ENCODE measurements around the gene COL20A1.
"Not testable (repeated sequence)": the region's sequence is repeated elsewhere in the genome, so short reads cannot be mapped to it uniquely, and the experiment has no call there.

COL20A1 gene

DNA sequence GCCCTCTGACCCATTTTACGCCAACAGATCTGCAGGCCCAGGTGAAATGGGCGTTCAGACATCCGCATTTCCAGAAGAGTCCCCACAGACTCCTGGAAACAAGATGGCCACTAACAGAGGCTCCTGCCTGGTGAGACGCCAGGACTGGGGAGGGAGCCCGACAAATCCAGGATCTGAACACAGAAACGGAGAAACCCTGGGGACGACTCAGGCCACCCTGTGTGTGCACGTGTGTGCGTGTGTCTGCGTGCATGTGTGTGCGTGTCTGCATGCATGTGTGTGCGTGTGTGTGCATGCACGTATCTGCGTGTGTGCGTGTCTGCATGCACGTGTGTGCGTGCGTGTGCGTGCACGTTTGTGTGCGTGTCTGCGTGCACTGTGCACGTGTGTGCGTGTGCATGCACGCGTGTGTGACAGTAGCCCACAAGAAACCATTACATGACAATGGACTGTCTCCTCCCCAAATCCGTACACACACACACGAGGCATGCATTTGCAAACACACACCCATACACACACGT, 43.3 kb downstream of the COL20A1 start:
- no peak for DNase-seq

DNA sequence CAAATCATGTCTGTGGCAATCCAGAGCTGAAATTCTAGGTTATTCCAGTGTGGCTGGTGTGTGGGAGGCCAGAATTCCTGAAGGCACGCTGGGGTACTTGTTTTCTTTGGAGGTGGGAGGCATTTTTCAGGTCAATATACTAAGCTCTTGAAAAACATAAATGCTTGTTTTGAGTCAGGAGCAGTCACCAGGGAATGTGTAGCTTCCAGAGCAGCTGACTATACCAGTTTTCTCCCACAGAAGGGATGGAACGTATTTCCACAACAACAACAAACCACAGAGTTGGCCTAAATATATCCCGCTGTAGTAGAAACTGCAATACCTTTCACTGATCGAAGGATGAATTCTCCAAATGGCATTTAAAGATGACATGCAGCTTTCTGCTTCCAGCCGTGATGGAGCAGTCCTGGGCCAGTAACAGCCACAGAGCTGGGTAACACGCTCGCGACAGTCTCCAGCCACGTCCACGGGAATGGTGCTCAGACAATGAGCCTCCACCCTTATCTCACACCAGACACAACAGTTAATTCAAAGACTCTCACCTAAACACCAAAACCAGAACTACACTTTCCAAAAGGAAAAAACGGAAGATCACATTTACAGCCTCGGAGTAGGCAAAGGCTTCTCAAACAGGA, 44.9 kb downstream of the COL20A1 start:
- no peak for DNase-seq

DNA sequence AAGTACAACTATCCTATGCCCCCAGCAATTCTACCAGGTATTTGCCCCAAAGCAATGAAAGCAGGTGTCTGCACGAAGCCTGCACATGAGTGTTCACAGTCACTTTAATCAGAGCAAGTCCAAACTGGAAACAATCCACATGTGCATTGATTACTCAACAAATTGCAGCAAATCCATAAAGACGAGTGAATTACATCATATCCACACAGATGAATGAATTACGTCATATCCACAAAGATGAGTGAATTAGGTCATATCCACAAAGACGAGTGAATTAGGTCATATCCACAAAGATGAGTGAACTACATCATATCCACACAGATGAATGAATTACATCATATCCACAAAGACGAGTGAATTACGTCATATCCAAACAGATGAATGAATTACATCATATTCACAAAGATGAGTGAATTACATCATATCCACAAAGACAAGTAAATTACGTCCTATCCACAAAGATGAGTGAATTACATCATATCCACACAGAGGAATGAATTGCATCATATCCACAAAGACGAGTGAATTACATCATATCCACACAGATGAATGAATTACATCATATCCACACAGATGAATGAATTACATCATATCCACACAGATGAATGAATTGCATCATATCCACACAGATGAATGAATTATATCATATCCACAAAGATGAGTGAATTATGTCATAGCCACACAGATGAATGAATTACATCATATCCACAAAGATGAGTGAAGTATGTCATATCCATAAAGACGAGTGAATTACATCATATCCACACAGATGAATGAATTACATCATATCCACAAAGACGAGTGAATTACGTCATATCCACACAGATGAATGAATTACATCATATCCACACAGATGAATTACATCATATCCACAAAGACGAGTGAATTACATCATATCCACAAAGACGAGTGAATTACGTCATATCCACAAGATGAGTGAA, 46.4 kb downstream of the COL20A1 start:
- DNase-seq = not testable (repeated sequence)

DNA sequence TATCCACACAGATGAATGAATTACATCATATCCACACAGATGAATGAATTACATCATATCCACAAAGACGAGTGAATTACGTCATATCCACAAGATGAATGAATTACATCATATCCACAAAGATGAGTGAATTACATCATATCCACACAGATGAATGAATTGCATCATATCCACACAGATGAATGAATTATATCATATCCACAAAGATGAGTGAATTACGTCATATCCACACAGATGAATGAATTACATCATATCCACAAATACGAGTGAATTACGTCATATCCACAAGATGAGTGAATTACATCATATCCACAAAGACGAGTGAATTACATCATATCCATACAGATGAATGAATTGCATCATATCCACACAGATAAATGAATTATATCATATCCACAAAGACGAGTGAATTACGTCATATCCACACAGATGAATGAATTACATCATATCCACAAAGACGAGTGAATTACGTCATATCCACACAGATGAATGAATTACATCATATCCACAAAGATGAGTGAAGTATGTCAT, 47.2 kb downstream of the COL20A1 start:
- not testable (repeated sequence) for DNase-seq

DNA sequence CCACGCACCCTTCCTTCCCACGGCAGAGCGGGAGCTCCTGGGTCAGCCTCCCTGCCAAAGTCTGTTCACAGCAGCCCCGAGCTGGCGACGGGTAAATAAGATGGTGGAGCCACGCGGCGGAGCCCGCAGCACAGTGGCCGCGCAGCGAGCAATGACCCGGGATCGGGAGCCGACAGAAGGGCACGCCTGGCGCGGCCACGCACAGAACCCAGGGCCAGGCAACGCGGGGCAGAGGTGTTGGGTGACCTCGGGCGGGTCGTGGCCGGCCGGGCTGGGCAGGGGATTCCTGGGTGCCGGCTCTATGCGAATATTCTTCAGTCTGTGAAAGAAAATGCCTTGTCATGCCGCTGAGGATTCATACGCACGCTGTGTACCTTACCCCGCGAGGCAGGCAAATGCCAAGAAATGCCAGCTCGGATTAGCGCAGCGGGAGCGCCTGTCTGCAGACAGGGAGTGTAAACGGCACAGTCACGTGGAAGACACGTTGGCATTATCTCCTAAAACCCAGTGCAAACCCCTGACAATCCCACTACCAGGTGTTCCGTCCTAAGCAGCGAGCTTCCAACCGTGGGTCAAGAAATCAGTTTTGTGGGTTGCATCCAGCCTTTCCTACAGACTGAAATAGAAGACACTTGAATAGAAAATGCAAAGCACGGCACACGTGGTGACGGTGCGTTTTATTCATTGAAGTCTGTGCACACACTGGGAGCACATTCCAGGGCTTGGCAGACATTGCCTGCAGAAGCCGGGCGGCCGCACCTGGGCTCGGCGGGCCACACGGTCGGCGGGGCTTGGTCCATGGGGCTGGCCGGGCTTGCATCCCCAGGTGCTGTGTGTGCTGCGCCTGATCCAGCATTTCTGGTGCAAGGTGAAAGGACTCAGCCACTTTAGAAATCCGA, 49.8 kb downstream of the COL20A1 start:
- DNase-seq = no peak

DNA sequence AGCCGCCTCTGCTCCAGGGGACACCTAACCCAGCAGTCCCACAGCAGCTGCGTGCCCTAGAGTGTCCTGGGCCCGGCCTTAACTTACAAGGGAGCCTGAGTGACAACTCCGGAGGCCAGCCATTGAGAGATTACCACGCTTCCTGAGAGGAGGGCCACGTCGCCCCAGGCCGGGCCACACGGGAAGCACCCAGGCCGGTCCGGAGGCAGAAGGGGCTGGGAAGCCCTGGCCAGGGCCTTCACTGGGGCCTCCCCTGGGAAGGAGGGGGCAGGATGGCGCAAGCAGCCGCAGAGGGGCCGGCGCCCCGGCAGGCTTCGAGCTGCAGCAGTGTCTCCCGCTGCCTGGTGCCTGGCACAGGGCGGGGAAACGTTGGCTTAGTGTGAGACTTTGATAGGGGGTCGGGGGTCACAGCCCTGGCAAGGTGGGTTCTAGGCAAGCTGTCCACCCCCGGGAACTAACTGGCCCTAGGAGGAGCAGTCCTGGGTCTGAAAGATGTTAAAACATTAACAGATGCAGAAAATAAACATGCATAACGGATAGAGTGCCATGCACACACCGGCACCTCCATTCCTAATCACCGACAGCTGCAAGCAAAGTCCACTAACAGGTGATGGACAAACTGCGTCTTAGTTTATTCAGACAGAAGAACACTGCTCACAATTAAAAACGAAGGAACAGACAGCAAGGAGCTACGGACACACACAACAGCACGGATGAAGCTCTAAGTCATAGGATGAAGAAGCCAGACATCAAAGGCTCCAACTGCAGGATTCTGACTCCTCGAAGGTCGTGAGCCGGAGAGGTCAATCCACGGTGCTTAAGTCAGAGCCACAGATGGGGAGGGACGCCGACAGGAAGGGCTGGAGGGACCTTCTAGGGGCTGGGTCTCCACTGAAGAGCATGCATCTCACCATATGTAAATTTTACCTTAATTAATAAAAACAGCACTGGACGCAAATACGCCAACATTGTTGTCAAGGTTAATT, 50.8 kb downstream of the COL20A1 start:
- DNase-seq = no peak

DNA sequence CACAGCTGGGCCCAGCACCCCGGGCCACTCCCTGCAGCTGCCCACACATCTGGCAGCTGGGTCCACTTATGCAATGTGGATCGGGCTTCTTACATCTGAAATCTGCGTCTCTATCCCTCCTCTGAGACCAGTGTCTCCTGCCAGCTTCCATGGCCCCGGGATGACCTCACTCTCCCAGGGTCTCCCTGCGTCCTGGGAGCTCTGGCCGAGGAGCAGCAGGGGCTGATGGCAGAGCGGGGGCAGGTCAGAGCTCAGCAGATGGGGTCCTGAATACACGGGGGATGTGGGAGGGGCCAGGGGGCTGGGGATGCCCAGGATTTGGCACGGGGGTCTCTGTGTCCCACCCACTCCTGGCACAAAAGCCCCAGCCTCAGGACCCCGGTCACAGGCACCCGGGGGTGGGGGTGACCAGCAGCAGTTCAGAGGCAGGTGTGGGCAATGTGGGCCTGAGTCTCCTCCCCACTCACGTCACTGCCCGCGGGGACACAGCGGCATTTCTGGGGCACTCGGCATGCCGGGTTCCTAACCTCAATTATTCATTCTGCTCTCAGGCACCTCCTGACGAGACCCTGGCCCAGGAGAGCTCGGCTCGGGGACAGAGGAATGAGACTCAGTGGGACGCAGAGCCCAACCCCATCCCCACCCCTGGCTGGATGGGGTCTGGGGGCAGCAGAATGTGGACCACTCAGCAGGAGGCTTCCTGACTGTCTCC, 51.8 kb downstream of the COL20A1 start:
- DNase-seq = no peak

DNA sequence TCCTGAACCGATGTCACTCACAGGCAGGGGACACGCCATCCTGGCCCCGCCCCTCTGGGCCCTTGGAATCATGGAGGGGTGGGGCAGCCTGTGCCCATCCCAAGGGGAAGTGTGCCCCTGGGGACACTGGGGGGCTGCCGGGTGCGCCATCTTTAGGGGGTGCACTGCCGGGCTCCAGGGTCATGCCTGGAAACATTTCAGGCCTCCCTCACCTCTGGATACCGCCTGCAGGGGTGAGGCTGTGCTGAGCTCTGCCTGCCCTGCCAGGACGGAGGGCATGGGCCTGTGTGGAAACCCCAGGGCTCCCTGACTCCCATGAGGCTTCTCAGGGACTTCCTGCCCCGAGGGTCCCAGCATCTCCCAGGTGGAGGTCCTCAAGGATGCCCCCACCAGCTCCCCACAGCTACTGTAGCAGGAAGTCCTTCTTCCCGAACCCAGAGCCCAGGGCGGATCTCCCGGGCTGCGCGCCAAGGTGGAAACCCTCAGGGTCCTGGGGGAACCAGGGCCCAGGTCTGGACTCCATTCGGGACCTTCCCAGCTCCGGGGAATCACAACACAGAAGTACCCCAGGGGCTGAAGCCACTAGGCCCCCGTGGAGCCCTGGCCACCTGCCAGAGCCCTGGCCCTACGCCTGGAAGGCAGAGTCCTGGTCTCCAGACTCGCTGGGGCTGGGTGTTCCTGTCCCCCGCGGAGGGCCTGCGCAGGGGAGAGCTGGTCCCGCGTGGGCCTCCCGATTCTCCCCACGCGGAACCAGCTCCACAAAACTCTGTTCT, 52.5 kb downstream of the COL20A1 start:
- no peak for DNase-seq

DNA sequence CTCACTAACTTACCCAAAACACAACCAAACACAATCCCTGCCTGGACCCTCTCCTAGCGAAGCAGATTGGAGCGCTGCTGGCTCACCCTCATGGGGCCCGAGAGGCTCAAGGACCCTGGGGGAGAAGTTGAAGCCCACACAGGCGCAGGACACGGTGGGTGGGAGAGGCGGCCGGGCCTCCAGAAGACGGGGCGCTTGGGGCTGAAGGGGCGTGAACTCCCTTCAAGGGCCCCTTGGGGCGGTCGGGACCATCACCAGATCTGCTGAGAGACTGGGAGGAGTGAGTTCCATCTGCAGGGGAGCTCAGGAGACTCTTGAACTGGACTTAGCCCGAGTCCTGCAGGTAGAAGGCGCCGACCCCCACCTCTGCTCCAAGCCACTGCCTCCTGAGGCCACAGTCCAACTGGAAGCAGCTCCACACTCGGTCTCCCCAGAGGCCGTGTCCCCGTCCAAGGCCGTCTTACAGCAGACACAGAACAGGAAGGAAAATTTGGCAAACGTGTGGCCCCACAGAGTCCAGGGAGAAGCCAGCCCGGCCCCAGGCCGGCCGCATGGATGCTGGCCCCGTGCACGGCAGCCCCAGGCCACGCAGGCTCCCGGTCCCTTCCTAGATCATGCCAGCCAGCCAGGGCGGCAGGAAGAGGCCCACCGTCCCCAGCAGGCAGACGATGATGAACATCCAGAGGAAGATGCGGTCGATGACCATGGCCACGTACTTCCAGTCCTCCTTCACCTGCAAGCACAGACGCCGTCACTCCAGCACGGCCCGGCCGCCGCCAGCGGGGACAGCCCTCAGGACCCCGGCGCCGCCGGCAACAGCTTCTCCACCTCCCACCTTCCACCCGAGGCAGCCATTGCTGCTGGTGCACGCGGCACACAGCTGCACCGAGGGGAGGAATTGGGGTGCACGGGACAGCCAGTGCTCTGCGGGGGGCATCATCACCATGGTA, 53.4 kb downstream of the COL20A1 start:
- DNase-seq = no peak

DNA sequence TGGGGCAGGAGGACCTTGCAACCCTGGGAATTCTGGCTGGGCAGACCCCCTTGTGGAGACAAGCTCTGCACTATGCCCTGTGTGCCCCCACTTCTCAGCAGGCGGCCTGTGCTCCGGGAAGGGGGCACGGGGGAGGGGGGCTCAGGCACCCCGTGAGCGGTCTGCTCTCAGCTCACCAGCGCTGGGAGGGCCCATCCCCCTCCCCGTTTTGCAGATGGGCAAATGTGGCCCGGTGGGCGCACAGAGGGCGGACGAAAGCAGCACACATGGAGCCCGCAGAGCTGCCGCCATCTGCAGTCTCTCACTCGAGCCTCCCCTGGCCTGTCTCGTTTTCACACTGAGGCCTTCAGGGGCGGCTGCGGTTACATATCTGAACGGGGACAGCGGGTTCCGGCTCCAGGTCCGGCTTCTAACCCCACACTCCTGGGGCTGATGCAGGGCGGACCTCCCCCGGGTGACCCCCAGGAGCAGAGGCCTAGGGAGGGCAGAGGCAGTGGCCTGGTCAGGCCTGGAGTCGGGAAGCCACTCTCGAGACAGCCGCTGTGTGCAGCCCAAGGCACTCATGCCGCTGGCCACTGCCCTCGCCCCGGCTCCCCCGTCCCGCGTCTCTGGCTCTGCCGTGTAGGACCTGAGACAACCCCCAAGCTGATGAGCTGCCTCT, 54.2 kb downstream of the COL20A1 start:
- DNase-seq = no peak

DNA sequence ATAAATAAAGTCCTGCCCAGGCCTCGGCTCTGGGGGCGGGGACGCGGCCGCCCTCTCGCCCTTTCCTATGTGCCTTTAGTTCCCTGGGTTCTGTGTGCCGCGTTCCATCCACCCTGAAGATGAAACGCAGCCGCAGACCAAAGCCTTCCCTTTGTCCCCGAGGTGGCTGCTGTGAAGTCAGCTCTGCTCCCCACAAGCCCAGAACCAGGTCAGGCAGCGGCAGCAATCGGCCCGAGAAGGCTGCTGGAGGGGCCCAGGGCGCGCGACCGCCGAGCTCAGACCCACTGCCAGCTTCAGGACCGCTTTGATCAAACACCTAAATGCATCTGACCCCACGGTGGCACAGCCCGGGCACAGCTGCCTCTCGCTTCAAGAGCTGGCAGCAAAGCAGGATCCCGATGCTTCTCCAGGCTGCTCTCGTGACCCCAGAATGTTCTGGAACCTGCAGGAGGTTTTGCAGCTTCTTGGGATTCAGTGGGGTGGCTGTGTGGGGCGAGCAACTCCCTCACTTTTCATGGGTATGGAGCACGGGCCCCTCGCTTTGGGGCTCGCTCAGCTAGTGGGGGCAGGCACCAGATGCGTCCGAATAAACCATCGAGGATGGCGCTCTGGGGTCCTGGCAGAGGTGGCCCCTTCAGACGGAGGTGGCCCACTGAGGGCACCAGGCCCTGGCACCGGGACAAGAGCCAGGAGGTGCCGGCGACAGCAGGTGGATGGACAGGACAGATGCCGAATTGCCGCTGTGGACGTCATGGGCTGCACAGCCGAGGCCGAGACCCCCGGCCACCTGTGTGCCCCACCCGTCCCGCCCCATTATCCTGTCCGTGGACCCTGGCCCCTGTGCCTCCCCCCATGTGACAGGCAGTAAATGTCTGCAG, 55.2 kb downstream of the COL20A1 start:
- no peak for DNase-seq

DNA sequence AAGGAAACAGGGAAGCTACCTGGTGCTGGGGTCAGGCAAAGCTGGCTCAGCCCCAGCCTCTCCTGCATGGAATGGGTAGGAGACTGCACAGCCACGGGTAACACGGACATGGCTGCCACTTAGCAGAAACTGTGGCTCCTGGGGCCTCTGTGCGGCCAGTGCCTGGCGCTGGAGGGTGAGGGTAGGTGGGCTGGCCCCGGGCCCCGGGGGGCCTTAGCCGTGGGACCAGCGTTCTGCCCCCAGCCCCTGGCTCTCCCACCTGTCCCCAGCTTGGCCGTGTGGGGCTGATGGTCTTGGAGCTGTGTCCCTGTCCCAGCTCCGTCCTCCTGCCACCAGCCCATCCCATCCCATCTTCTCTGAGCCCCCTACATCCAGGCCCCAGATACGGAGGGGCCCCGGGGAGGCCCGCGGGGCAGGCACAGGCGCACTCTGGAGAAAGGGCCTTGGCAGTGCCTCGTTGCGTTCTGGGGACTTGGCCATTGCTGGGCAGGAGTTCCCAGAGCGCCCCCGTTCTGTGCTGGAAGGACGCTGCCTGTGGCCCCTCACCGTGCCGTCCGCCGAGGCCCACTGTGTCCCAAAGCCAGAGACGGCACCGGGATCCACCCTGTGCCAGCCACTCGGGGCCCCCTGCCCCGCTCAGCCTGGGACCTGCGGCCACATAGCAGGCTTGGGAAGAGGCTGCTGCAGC, 56.0 kb downstream of the COL20A1 start:
- no peak for DNase-seq

DNA sequence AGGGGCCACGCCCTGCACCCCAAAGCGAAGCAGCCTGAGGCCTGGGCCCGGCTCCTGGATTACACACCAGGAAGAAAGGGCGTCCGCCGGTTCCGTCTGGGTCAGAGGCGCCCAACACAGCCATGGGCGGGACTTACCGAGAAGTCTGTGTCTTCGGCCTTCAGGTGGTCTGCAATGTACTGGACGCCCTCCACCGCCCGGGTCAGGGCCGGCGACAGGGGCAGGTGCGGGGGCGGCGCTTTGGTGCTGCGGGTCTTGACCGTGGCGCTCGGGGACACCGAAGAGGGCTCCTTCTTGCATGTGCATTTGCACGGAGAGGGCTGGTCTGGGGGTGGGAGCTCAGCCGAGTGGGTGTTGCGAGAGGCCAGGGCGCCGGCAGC, 56.5 kb downstream of the COL20A1 start:
- no peak for DNase-seq

DNA sequence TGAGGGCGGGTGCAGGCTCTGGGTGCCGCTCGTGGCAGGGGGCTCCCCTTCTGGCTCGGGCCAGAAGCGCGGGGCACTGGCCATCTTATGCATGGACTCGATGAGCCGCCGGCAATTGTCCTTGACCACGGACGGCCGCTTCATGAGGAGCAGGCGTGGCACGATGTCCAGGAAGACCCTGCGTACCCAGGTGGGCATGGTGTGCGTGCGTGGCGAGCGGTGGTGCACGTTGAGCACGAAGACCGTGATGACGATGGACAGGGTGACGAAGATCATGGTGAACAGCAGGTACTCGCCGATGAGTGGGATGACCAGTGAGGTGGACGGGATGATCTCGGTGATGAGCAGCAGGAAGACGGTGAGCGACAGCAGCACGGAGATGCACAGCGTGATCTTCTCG, 57.2 kb downstream of the COL20A1 start:
- no peak for DNase-seq

DNA sequence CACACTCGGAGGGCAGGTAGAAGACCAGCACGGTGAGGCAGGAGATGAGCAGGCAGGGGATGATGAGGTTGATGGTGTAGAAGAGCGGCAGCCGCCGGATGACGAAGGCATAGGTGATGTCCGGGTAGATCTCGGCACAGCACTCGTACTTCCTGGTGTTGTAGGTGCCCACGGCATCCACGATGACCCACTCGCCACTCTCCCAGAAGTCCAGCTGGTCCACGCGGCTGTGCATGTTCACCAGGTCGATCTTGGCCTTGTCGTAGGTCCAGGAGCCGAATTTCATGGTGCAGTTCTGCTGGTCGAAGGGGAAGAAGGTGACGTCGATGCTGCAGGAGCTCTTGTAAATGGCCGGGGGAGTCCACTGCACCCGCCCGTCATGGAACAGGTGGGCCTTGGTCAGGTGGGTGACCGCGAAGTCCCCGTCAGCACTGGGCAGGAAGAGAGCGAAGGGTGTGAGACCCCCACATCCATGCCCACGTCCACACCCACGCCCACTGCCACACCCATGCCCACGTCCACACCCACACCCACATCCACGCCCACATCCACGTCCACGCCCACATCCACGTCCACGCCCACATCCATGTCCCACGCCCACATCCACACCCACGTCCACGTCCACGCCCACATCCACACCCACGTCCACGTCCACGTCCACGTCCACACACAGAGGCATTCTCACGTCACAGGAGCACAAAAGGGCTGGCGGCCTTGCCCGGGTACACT, 57.8 kb downstream of the COL20A1 start:
- no peak for DNase-seq

DNA sequence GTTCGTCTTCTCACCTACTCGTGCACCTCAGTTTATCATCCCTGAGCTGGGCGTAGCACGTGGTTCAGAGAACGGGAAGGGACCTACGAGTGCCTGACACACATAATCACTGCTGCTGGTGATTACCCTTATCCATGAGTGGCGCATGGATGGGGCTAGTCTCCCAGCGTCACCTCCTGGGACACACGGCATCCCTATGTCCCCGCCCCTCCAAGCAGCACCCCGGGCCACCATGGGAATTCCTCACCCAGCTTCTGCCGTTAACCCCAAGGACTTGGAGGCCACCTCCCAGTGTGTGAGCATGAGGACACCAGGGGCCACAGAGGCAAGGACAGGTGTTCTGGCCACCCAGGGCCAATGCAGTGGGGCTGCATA, 58.3 kb downstream of the COL20A1 start:
- DNase-seq = no peak
